Breast epithelium (tissue), 4 donors: ENCODE data around the gene MZT1. TPM values are rescaled to one million over a fixed set of nuclear protein-coding genes. Genes with fewer than 3 reads are reported as not detected.

Source experiments
- DNase-seq, 2 donors: peaks; one replicate each; pipeline ENCODE4 v3.0.0-alpha.2; 2019; ENCODE audit warnings: low spot score in 2 of 2
- H3K27ac ChIP-seq, 2 donors: fragments of 200-600 bp; sonication (generic) in 1 of 2; one replicate each; pipeline ENCODE4 v1.5.1; 2016 to 2019; ENCODE audit warnings: mild to moderate bottlenecking in 1 of 2
- H3K27me3 ChIP-seq, 2 donors: fragments of 200-600 bp; sonication (generic) in 1 of 2; one replicate each; pipeline versions ENCODE4 v1.5.1 to v1.6.0; 2017 to 2019; ENCODE audit warnings: control low read depth in 1 of 2, mild to moderate bottlenecking in 1 of 2
- H3K36me3 ChIP-seq: fragments of 200-600 bp; one replicate; pipeline ENCODE4 v1.5.1; 2019
- H3K4me1 ChIP-seq, 2 donors: fragments of 200-600 bp; sonication (generic); one replicate each; pipeline ENCODE4 v1.5.1; 2016 to 2019; ENCODE audit warnings: control low read depth in 1 of 2
- H3K4me3 ChIP-seq, 3 donors: fragments of 200-600 bp; sonication (generic); 1 replicate in 2 of 3; 2 replicates in 1 of 3; pipeline ENCODE4 v1.5.1; 2016 to 2019; ENCODE audit warnings: mild to moderate bottlenecking in 3 of 3, moderate library complexity in 2 of 3
- H3K9me3 ChIP-seq, 2 donors: fragments of 200-600 bp; sonication (generic) in 1 of 2; one replicate each; pipeline ENCODE4 v1.5.1; 2016 to 2019; ENCODE audit warnings: control low read depth in 1 of 2
- CTCF ChIP-seq, 3 donors: fragments of 450-650 bp; IDR thresholded peaks; one replicate each; pipeline ENCODE4 v1.5.1; 2016 to 2017; ENCODE audit warnings: antibody characterized with exemption in 3 of 3, mild to moderate bottlenecking in 3 of 3, moderate library complexity in 3 of 3
- POLR2A ChIP-seq: fragments of 450-650 bp; IDR thresholded peaks from one replicate; pipeline ENCODE4 v1.6.1; 2016; ENCODE audit warnings: antibody characterized with exemption, mild to moderate bottlenecking, moderate library complexity
- POLR2AphosphoS5 ChIP-seq, 3 donors: sonication (generic); formaldehyde crosslinking; IDR thresholded peaks; one replicate each; pipeline ENCODE4 v1.6.1; 2017; ENCODE audit warnings: antibody characterized with exemption in 3 of 3
- intact Hi-C: fragments of 100-400 bp; cut with DNase I; formaldehyde crosslinking; loops from one replicate; pipeline ENCODE4 v1.15.1; 2023; ENCODE audit warnings: low total_unique reads
- total RNA-seq, 3 donors: library from RNA; depleted of rRNA; stranded (reverse); fragments of >200 nt; gene quantifications; one replicate each; pipeline ENCODE4 v1.1.0, GENCODE V29; 2016

Gene MZT1
- total RNA-seq, 3 donors from 2014 or later = 5.6 to 10.1 (median 7.9) TPM

DNA sequence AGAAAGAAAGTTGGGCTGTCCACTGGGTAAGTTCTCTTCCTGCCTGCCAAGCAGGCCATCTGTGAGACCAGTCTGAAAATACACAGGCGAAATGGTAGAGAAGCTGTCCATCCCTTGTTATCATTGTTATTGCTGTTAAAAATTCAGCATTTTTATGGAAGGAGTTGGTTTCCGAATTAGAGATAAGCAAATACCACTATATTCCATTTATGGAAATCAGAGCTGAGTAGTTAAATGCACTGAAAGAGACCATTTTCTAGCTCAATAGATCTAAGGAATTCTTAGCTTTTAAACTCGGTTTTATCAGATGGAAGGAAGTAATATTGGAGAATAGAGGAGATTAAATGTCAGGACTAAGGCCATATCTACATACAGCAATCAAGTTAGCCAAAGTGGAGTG is 40.7 kb downstream of the MZT1 start:
- Histone ChIP-seq H3K36me3 (no peaks in the 10 kb centered on the region), H3K27me3 (no peaks in the 10 kb centered on the region), H3K4me1 (no peaks in the 10 kb centered on the region), H3K27ac (no peak overlapping the region), H3K4me3 (no peak overlapping the region), H3K9me3 (no peaks in the 10 kb centered on the region)
- DNase-seq = no peak
- intact Hi-C loops = no loop called here
- no peak for TF ChIP-seq POLR2AphosphoS5 (IDR thresholded peaks at IDR 0.05)
- no peak for TF ChIP-seq POLR2A
- TF ChIP-seq CTCF (IDR thresholded peaks at IDR 0.05) = no peak

- intact Hi-C loops = no loop called here
These were observed 47.1 kb downstream of the MZT1 start for GRCh38 chr13:72680353-72680752.

GRCh38 chr13:72678312-72678711 is 49.1 kb downstream of the MZT1 start:
- no peaks in the 10 kb centered on the region for H3K27me3 ChIP-seq
- intact Hi-C loops = loop anchor here (5.0 kb wide), 1 partner anchor 781 kb away; no protein-coding TSS in a partner anchor
- no peaks in the 10 kb centered on the region for H3K36me3 ChIP-seq
- H3K9me3 ChIP-seq = no peaks in the 10 kb centered on the region
- H3K4me1 ChIP-seq = no peaks in the 10 kb centered on the region
- no peak overlapping the region for H3K4me3 ChIP-seq
- no peak for TF ChIP-seq POLR2A
- TF ChIP-seq CTCF (IDR thresholded peaks at IDR 0.05) = no peak
- no peak for TF ChIP-seq POLR2AphosphoS5 (IDR thresholded peaks at IDR 0.05)
- no peak overlapping the region for H3K27ac ChIP-seq
- no peak for DNase-seq

More at GRCh38 chr13:72680353-72680752, 47.1 kb downstream of the MZT1 start:
- DNase-seq = no peak
- H3K27ac ChIP-seq = no peak overlapping the region
- TF ChIP-seq POLR2A = no peak
- TF ChIP-seq POLR2AphosphoS5 (IDR thresholded peaks at IDR 0.05) = no peak
- TF ChIP-seq CTCF (IDR thresholded peaks at IDR 0.05) = no peak
- no peaks in the 10 kb centered on the region for H3K4me1 ChIP-seq
- no peaks in the 10 kb centered on the region for H3K36me3 ChIP-seq
- H3K9me3 ChIP-seq = no peaks in the 10 kb centered on the region
- no peaks in the 10 kb centered on the region for H3K27me3 ChIP-seq
- no peak overlapping the region for H3K4me3 ChIP-seq

DNA sequence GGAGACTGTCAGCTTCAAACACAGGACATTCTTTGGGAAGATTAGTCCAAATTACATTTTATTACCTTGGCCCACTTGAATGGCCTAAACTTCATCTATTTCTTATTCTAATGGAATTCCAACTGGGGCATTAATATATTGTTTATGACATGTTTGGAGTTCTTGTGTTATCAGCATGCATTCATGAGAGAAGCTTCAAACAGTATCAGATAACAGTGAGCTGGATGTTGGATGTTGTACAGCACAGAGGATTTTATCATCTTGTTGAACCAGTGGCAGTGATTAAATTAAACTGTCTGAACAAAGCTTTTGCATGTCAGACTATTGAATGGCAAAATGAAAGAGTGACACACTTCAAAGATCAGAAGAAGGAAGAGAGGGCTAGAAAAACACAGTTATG is 50.0 kb downstream of the MZT1 start:
- Histone ChIP-seq H3K9me3 (no peaks in the 10 kb centered on the region), H3K27ac (no peak overlapping the region), H3K27me3 (no peaks in the 10 kb centered on the region), H3K4me3 (no peak overlapping the region), H3K36me3 (no peaks in the 10 kb centered on the region), H3K4me1 (no peaks in the 10 kb centered on the region)
- DNase-seq = no peak
- TF ChIP-seq POLR2AphosphoS5 (IDR thresholded peaks at IDR 0.05) (no peak), POLR2A (no peak), CTCF (IDR thresholded peaks at IDR 0.05) (no peak)
- intact Hi-C loops = loop anchor here (5.0 kb wide), 1 partner anchor 780 kb away; no protein-coding TSS in a partner anchor

- TF ChIP-seq CTCF (IDR thresholded peaks at IDR 0.05) (no peak), POLR2A (no peak), POLR2AphosphoS5 (IDR thresholded peaks at IDR 0.05) (no peak)
- Histone ChIP-seq H3K9me3 (no peaks in the 10 kb centered on the region), H3K4me1 (no peaks in the 10 kb centered on the region), H3K27me3 (no peaks in the 10 kb centered on the region), H3K27ac (no peak overlapping the region), H3K36me3 (no peaks in the 10 kb centered on the region), H3K4me3 (no peak overlapping the region)
- DNase-seq = no peak
- intact Hi-C loops = no loop called here
These were observed 61.0 kb downstream of the MZT1 start for GRCh38 chr13:72666391-72666790.
